ENCODE data around the gene CFAP73. TPM values are rescaled to one million over a fixed set of nuclear protein-coding genes. Genes with fewer than 3 reads are reported as not detected.

Gene CFAP73
- polyA plus RNA-seq, 1 of the 3 experiments (the other 2 are of a cell fraction), result not detected

DNA sequence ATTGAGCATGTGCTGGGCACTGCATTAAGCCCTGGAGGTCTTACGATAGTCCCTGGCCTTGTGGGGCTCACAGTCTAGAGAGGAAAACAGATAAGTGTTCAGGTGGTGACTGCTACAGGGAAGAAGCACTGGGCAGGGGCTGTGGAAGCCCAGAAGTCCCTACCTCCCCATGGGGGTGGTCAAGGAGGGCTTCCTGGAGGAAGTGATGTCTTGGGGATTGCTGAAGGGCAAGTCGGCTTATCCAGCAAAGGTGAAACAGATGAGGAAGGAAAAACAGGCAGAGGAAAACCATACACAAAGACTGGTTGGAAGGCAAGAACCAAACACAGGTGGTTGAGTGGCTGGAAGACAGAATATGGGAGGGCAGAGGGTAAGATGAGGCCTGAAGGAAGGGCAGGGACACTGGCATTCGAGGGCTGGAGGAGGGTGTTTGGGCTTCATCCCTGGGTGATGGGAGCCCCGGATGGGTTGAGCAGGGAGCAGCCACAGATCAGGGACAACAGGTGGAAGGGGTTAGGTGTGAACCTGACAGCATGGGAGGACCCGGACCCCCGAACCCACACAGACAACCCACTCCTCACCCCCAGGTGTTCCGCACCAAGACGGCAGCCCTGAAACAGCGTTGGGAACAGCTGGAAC lies 2.8 kb downstream of the CFAP73 start:
- Histone ChIP-seq H3K4me3 (ENCODE audit: low read depth in 2 of 2, low read length in 1 of 2) (peak overlapping the region in 1 of 2 experiments; percentile 56; a peak in 1 of 4 replicates), H3K27ac (ENCODE audit: low read depth in 2 of 2, low read length in 1 of 2) (no peak overlapping the region), H3K9ac (no peak overlapping the region), H3K4me1 (ENCODE audit: control insufficient read depth in 1 of 2, insufficient read depth in 2 of 2, low read depth in 1 of 2, low read length in 1 of 2) (peaks cover 5 to 11% of the 10 kb centered on the region in 2 experiments; a peak in 2 of 4 replicates), H2AFZ (ENCODE audit: low read depth) (no peak overlapping the region), H3K36me3 (replicated peaks in 1 of 2; ENCODE audit: control insufficient read depth in 1 of 2, insufficient read depth in 2 of 2, low read length in 1 of 2) (no peaks in the 10 kb centered on the region), H3F3A (replicated peaks; ENCODE audit: insufficient read depth) (peaks cover 13% of the 10 kb centered on the region), H3K27me3 (ENCODE audit: insufficient read depth) (peaks cover 24% of the 10 kb centered on the region), H3K9me3 (0 out of 2 replicates have a peak, but pooled peaks cover 1% of the 10 kb centered on the region), H3K4me2 (peak overlapping the region; percentile 87; the same call in 1 of the 2 replicates), H4K20me1 (ENCODE audit: insufficient read depth) (no peaks in the 10 kb centered on the region), H3K9me2 (no peaks in the 10 kb centered on the region), H3K79me2 (ENCODE audit: insufficient read depth) (no peaks in the 10 kb centered on the region)
- no peak for TF ChIP-seq RAD21 (IDR thresholded peaks at IDR 0.05; ENCODE audit: low read length)
- no peak for TF ChIP-seq EZH2phosphoT487 (IDR thresholded peaks at IDR 0.05; ENCODE audit: borderline replicate concordance, low read depth)
- TF ChIP-seq ELF1 (IDR thresholded peaks at IDR 0.05), result no peak
- no peak for TF ChIP-seq NRF1 (IDR thresholded peaks at IDR 0.05; ENCODE audit: low read depth, low read length)
- no peak for TF ChIP-seq TEAD4 (IDR thresholded peaks at IDR 0.05; ENCODE audit: borderline replicate concordance, insufficient read depth)
- TF ChIP-seq RCOR1 (IDR thresholded peaks at IDR 0.05; ENCODE audit: low read length), result no peak
- TF ChIP-seq RXRA (IDR thresholded peaks at IDR 0.05; ENCODE audit: borderline replicate concordance, low read depth), result no peak
- TF ChIP-seq, protein P1, sequence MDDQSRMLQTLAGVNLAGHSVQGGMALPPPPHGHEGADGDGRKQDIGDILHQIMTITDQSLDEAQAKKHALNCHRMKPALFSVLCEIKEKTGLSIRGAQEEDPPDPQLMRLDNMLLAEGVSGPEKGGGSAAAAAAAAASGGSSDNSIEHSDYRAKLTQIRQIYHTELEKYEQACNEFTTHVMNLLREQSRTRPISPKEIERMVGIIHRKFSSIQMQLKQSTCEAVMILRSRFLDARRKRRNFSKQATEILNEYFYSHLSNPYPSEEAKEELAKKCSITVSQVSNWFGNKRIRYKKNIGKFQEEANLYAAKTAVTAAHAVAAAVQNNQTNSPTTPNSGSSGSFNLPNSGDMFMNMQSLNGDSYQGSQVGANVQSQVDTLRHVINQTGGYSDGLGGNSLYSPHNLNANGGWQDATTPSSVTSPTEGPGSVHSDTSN (IDR thresholded peaks at IDR 0.05), result no peak
- TF ChIP-seq SIN3A (IDR thresholded peaks at IDR 0.05; ENCODE audit: borderline replicate concordance, low read depth, low read length), result no peak
- TF ChIP-seq, protein P2, sequence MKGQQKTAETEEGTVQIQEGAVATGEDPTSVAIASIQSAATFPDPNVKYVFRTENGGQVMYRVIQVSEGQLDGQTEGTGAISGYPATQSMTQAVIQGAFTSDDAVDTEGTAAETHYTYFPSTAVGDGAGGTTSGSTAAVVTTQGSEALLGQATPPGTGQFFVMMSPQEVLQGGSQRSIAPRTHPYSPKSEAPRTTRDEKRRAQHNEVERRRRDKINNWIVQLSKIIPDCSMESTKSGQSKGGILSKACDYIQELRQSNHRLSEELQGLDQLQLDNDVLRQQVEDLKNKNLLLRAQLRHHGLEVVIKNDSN (IDR thresholded peaks at IDR 0.05; ENCODE audit: borderline replicate concordance, low read depth), result no peak
- ChIA-PET POLR2A (interaction anchor here (1.0 kb wide), 1 partner anchor 9 kb away, joined by 4 read pairs; no protein-coding TSS in a partner anchor), CTCF (interaction anchor here (0.7 to 7.6 kb wide), 25 partner anchors 9 to 704 kb away, joined by 3 to 49 read pairs (median 5); partner anchors contain the start of genes DTX1 and RASAL1)
- no peak for DNase-seq
- WGBS (ENCODE audit: low lambda C conversion rate), result 42% methylated on average over 9 of the region's 9 CpGs

DNA sequence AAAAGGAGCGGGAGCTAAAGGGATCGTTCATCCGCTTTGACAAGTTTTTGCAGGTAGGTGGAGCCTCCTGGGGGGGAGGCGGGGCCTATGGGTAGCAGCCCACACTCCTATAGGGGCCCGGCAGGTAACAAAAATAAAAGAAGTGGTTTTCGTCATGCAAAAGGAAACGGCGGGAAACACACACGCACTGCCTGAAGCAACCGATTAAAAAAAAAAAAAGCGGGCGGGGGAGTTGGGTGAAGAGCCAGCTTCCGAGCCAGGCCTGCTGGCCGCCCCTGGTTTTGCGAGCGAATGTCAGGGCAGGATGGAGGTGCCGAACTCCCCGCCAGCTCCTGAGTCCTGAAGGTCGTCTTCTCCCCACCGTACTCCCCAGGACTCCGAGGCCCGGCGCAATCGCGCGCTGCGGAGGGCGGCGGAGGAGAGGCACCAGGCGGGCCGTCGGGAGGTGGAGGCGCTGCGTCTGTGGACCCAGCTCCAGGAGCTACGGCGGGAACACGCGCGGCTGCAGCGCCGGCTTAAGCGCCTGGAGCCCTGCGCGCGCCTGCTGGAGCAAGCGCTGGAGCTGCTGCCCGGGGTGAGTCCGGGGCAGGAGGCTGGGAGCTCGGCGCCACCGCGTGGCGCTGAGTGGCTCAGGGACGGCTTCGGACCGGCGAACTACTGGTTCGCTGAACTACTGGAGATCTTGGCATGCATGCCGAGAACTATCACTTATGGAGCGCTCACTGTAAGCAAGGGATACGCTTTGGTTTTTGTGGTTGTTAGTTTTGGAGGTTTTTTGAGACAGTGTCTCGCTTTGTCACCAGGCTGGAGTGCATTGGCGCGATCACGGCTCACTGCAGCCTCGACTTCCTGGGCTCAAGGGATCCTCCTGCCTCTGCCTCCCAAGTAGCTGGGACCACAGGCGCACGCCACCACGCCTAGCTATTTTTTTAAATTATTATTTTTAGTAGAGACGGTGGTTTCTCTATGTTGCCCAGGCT lies 3.6 kb downstream of the CFAP73 start:
- Histone ChIP-seq H3K4me1 (ENCODE audit: control insufficient read depth in 1 of 2, insufficient read depth in 2 of 2, low read depth in 1 of 2, low read length in 1 of 2) (peaks cover 5 to 11% of the 10 kb centered on the region in 2 experiments; a peak in 2 of 4 replicates), H3K9me3 (no peaks in the 10 kb centered on the region), H3K36me3 (replicated peaks in 1 of 2; ENCODE audit: control insufficient read depth in 1 of 2, insufficient read depth in 2 of 2, low read length in 1 of 2) (peaks cover 0 to 6% of the 10 kb centered on the region in 2 experiments), H3K4me3 (ENCODE audit: low read depth in 2 of 2, low read length in 1 of 2) (peak overlapping the region; percentile 34 to 56; a peak in 3 of 4 replicates), H4K20me1 (ENCODE audit: insufficient read depth) (no peaks in the 10 kb centered on the region), H3K79me2 (ENCODE audit: insufficient read depth) (no peaks in the 10 kb centered on the region), H3K27me3 (ENCODE audit: insufficient read depth) (peaks cover 24% of the 10 kb centered on the region), H3K27ac (ENCODE audit: low read depth in 2 of 2, low read length in 1 of 2) (no peak overlapping the region), H3K9ac (no peak overlapping the region), H3F3A (replicated peaks; ENCODE audit: insufficient read depth) (peaks cover 13% of the 10 kb centered on the region), H3K9me2 (no peaks in the 10 kb centered on the region), H2AFZ (ENCODE audit: low read depth) (no peak overlapping the region; the same call in 1 of the 2 replicates), H3K4me2 (peak overlapping the region; percentile 87)
- ChIA-PET POLR2A (interaction anchor here (1.0 kb wide), 1 partner anchor 8 kb away, joined by 4 read pairs; no protein-coding TSS in a partner anchor), CTCF (interaction anchor here (0.6 to 7.6 kb wide), 30 partner anchors 8 to 705 kb away, joined by 3 to 49 read pairs (median 5); partner anchors contain the start of genes DTX1 and RASAL1)
- 26% methylated on average over 24 of the region's 70 CpGs for WGBS (ENCODE audit: low lambda C conversion rate)
- DNase-seq, result peak; percentile 93
- TF ChIP-seq RAD21 (IDR thresholded peaks at IDR 0.05; ENCODE audit: low read length), result peak; percentile 69
- no peak for TF ChIP-seq FOSL2 (IDR thresholded peaks at IDR 0.05; ENCODE audit: borderline replicate concordance, low read depth)
- TF ChIP-seq SMC3 (IDR thresholded peaks at IDR 0.05; ENCODE audit: low read depth, low read length), result peak; percentile 68
- TF ChIP-seq, protein P1 (IDR thresholded peaks at IDR 0.05), result no peak
- no peak for TF ChIP-seq EZH2phosphoT487 (IDR thresholded peaks at IDR 0.05; ENCODE audit: borderline replicate concordance, low read depth)
- no peak for TF ChIP-seq FOXM1 (IDR thresholded peaks at IDR 0.05; ENCODE audit: low read depth)
- TF ChIP-seq MEF2A (IDR thresholded peaks at IDR 0.05; ENCODE audit: borderline replicate concordance, low read depth), result no peak
- no peak for TF ChIP-seq YY1 (IDR thresholded peaks at IDR 0.05; ENCODE audit: low read depth)
- TF ChIP-seq RFX5 (IDR thresholded peaks at IDR 0.05; ENCODE audit: low read length), result no peak
- TF ChIP-seq, protein P3, sequence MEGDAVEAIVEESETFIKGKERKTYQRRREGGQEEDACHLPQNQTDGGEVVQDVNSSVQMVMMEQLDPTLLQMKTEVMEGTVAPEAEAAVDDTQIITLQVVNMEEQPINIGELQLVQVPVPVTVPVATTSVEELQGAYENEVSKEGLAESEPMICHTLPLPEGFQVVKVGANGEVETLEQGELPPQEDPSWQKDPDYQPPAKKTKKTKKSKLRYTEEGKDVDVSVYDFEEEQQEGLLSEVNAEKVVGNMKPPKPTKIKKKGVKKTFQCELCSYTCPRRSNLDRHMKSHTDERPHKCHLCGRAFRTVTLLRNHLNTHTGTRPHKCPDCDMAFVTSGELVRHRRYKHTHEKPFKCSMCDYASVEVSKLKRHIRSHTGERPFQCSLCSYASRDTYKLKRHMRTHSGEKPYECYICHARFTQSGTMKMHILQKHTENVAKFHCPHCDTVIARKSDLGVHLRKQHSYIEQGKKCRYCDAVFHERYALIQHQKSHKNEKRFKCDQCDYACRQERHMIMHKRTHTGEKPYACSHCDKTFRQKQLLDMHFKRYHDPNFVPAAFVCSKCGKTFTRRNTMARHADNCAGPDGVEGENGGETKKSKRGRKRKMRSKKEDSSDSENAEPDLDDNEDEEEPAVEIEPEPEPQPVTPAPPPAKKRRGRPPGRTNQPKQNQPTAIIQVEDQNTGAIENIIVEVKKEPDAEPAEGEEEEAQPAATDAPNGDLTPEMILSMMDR (IDR thresholded peaks at IDR 0.05), result peak; percentile 53
- no peak for TF ChIP-seq GATA2 (CRISPR knock-in tag; IDR thresholded peaks at IDR 0.05)
- TF ChIP-seq, protein P4, sequence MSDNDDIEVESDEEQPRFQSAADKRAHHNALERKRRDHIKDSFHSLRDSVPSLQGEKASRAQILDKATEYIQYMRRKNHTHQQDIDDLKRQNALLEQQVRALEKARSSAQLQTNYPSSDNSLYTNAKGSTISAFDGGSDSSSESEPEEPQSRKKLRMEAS (IDR thresholded peaks at IDR 0.05; ENCODE audit: low read depth), result 0 out of 2 replicates have a peak, but pooled peaks have one; percentile 22

Measured in SK-N-SH (cell line).